C4-2B (cell line): ENCODE data around the gene MAFG.

Experiments
- CTCF ChIP-seq: fragments of 450-650 bp; conservative IDR thresholded peaks from 2 replicates; pipeline ENCODE4 v1.5.1; 2017; ENCODE audit warnings: mild to moderate bottlenecking
- ZFX ChIP-seq: fragments of 450-650 bp; IDR thresholded peaks from 2 replicates; pipeline ENCODE4 v1.6.1; 2017

- no peak for TF ChIP-seq CTCF
- no peak for TF ChIP-seq ZFX
Observed at GRCh38 chr17:81939881-81940385, 12.4 kb upstream of the MAFG start.
